ENCODE results near the gene NFKB1.
"Not testable (repeated sequence)": the region's sequence is repeated elsewhere in the genome, so short reads cannot be mapped to it uniquely, and the experiment has no call there.

Gene NFKB1

GRCh38 chr4:102478186-102478585, 23.0 kb upstream of the NFKB1 start:
- no peak for DNase-seq (ENCODE audit: low read depth)
- TF ChIP-seq CTCF (IDR thresholded peaks at IDR 0.05; ENCODE audit: low read length, missing control alignments): no peak
- H3K4me3 ChIP-seq (replicated peaks; ENCODE audit: low read depth, low read length): no peak overlapping the region

GRCh38 chr4:102479832-102480231, 21.3 kb upstream of the NFKB1 start:
- DNase-seq (ENCODE audit: low read depth); H3K4me3 ChIP-seq (replicated peaks; ENCODE audit: low read depth, low read length): not testable (repeated sequence)

- DNase-seq (ENCODE audit: low read depth): no peak
- no peak overlapping the region for H3K4me3 ChIP-seq (replicated peaks; ENCODE audit: low read depth, low read length)
- no peak for TF ChIP-seq CTCF (IDR thresholded peaks at IDR 0.05; ENCODE audit: low read length, missing control alignments)
Measured at GRCh38 chr4:102483120-102483519, 18.0 kb upstream of the NFKB1 start.

GRCh38 chr4:102483990-102484692, 17.0 kb upstream of the NFKB1 start:
- DNase-seq (ENCODE audit: low read depth); H3K4me3 ChIP-seq (replicated peaks; ENCODE audit: low read depth, low read length): not testable (repeated sequence)

- H3K4me3 ChIP-seq (replicated peaks; ENCODE audit: low read depth, low read length): no peak overlapping the region
- peak; percentile 44 for DNase-seq (ENCODE audit: low read depth)
- no peak for TF ChIP-seq CTCF (IDR thresholded peaks at IDR 0.05; ENCODE audit: low read length, missing control alignments)
Measured at GRCh38 chr4:102492531-102493241, 8.5 kb upstream of the NFKB1 start.

- TF ChIP-seq CTCF (IDR thresholded peaks at IDR 0.05; ENCODE audit: low read length, missing control alignments): no peak
- H3K4me3 ChIP-seq (replicated peaks; ENCODE audit: low read depth, low read length): no peak overlapping the region
- DNase-seq (ENCODE audit: low read depth): no peak
Measured at GRCh38 chr4:102493257-102493656, 7.9 kb upstream of the NFKB1 start.

GRCh38 chr4:102493794-102494193, 7.4 kb upstream of the NFKB1 start:
- TF ChIP-seq CTCF (IDR thresholded peaks at IDR 0.05; ENCODE audit: low read length, missing control alignments): no peak
- H3K4me3 ChIP-seq (replicated peaks; ENCODE audit: low read depth, low read length): no peak overlapping the region
- DNase-seq (ENCODE audit: low read depth): no peak

- no peak overlapping the region for H3K4me3 ChIP-seq (replicated peaks; ENCODE audit: low read depth, low read length)
- no peak for TF ChIP-seq CTCF (IDR thresholded peaks at IDR 0.05; ENCODE audit: low read length, missing control alignments)
- DNase-seq (ENCODE audit: low read depth): no peak
Measured at GRCh38 chr4:102494603-102495002, 6.6 kb upstream of the NFKB1 start.

All from fibroblast of pulmonary artery (primary cell).